Lower leg skin (tissue), 3 donors: ENCODE results near the gene ZNHIT1.

Source experiments
- POLR2A ChIP-seq, 2 donors: fragments of 450-650 bp; IDR thresholded peaks; one replicate each; pipeline ENCODE4 v1.6.1; 2016 to 2017; ENCODE audit warnings: antibody characterized with exemption in 2 of 2, mild to moderate bottlenecking in 1 of 2, moderate library complexity in 1 of 2
- TF ChIP-seq, protein P1 (sequence below), 3 donors: fragments of 450-650 bp; IDR thresholded peaks; one replicate each; pipeline ENCODE4 v1.5.1; 2016; ENCODE audit warnings: antibody characterized with exemption in 3 of 3, mild to moderate bottlenecking in 3 of 3, moderate library complexity in 2 of 3

DNA sequence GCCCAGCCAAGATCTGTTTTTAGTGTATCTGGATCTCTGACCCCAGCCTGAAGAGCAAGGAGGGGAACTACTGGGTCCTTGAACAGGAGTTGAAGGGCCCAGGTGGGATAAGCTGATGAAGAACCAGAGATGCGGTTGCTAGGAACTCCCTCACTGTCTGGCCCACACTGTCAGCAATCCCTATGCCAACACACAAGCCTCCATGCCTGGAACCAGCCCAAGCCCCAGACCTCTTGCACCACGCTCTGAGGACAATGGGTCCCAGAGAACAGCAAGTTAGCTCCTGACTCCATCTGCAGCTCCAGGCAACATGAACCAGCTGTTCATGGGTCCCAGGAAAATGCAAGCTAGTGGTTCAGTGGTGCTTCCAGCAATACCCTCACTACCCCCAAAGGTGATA, 40.3 kb upstream of the ZNHIT1 start:
- TF ChIP-seq POLR2A (IDR thresholded peaks at IDR 0.05): no peak
- TF ChIP-seq, protein P1, sequence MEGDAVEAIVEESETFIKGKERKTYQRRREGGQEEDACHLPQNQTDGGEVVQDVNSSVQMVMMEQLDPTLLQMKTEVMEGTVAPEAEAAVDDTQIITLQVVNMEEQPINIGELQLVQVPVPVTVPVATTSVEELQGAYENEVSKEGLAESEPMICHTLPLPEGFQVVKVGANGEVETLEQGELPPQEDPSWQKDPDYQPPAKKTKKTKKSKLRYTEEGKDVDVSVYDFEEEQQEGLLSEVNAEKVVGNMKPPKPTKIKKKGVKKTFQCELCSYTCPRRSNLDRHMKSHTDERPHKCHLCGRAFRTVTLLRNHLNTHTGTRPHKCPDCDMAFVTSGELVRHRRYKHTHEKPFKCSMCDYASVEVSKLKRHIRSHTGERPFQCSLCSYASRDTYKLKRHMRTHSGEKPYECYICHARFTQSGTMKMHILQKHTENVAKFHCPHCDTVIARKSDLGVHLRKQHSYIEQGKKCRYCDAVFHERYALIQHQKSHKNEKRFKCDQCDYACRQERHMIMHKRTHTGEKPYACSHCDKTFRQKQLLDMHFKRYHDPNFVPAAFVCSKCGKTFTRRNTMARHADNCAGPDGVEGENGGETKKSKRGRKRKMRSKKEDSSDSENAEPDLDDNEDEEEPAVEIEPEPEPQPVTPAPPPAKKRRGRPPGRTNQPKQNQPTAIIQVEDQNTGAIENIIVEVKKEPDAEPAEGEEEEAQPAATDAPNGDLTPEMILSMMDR (IDR thresholded peaks at IDR 0.05): no peak
